GM12878 (cell line): Measurements from ENCODE around the gene HOXA2. TPM values are rescaled to one million over a fixed set of nuclear protein-coding genes. Genes with fewer than 3 reads are reported as not detected.

Source experiments
- ATAC-seq: fragments of 200-7000 bp; cut with Tn5 transposase; 3 replicates; pipeline ENCODE4 v1.9.1; 2020; ENCODE audit warnings: mild to moderate bottlenecking, moderate library complexity
- BruUV-seq: library from RNA; stranded (reverse); fragments of 400-500 nt; replicated peaks from 2 replicates; lab custom pipeline; 2021; lab: Mats Ljungman, UMichigan
- CTCF ChIA-PET: fragments of 300-600 bp; sonication (Branson Sonifier 250); formaldehyde crosslinking; extraction: SDS; loops from one replicate; lab custom pipeline; 2021; ENCODE audit warnings: inconsistent platforms; lab: Yijun Ruan, JAX
- POLR2A ChIA-PET: fragments of 350-600 bp; formaldehyde crosslinking; extraction: SDS; loops from one replicate; lab custom pipeline; 2021; ENCODE audit warnings: inconsistent platforms; lab: Charles Lee
- RAD21 ChIA-PET: fragments of 300-600 bp; sonication (Branson Sonifier 250); formaldehyde crosslinking; loops from one replicate; lab custom pipeline; 2023; ENCODE audit warnings: antibody characterized with exemption; ENCODE audit not compliant: unreplicated experiment; lab: Charles Lee
- SMC1A ChIA-PET: fragments of 300-600 bp; sonication (Branson Sonifier 250); formaldehyde crosslinking; loops from one replicate; lab custom pipeline; 2023; ENCODE audit not compliant: unreplicated experiment, uncharacterized antibody; lab: Charles Lee
- DNase-seq: peaks from one replicate; pipeline ENCODE4 v3.0.0-alpha.2; 2011; ENCODE audit warnings: low read depth, low spot score
- FAIRE-seq: peaks from 3 replicates; lab custom pipeline; 2011; peaks lifted over from hg19 to GRCh38; lab: Jason Lieb, UNC
- H2AFZ ChIP-seq: 2 replicates; pipeline ENCODE4 v1.6.0; 2011; ENCODE audit warnings: low read depth, low read length, control low read depth; ENCODE audit not compliant: control insufficient read depth
- H3K27ac ChIP-seq: 2 replicates; pipeline ENCODE4 v1.5.1; 2011; ENCODE audit warnings: control low read depth; ENCODE audit not compliant: control insufficient read depth, insufficient read depth
- H3K27me3 ChIP-seq, 2 experiments: replicated peaks in 1 of 2; 2 replicates each; pipeline versions ENCODE4 v1.6.0 to v1.6.1; 2011; ENCODE audit warnings: low read length in 1 of 2; ENCODE audit not compliant: control insufficient read depth in 2 of 2, insufficient read depth in 2 of 2
- H3K36me3 ChIP-seq, 2 experiments: 2 replicates each; pipeline ENCODE4 v1.5.1; 2011; ENCODE audit warnings: low read length in 1 of 2; ENCODE audit not compliant: control insufficient read depth in 2 of 2, insufficient read depth in 2 of 2
- H3K4me1 ChIP-seq: 2 replicates; pipeline ENCODE4 v1.6.1; 2011; ENCODE audit warnings: mild to moderate bottlenecking, low read length, moderate library complexity, mixed read lengths; ENCODE audit not compliant: control insufficient read depth, insufficient read depth
- H3K4me2 ChIP-seq: 2 replicates; pipeline ENCODE4 v1.6.0; 2011; ENCODE audit warnings: control low read depth; ENCODE audit not compliant: control insufficient read depth, insufficient read depth
- H3K4me3 ChIP-seq: fragments of 200-600 bp; sonication (generic); 2 replicates; pipeline ENCODE4 v1.5.1; 2016
- H3K79me2 ChIP-seq: 2 replicates; pipeline ENCODE4 v1.6.0; 2011; ENCODE audit warnings: low read length; ENCODE audit not compliant: control insufficient read depth, insufficient read depth
- H3K9ac ChIP-seq: 2 replicates; pipeline ENCODE4 v1.8.0; 2011; ENCODE audit warnings: low read length, control low read depth, mixed read lengths; ENCODE audit not compliant: control insufficient read depth, insufficient read depth
- H3K9me3 ChIP-seq: replicated peaks from 3 replicates; pipeline ENCODE4 v1.5.1; 2011; ENCODE audit warnings: mild to moderate bottlenecking, low read length; ENCODE audit not compliant: control insufficient read depth, insufficient read depth
- H4K20me1 ChIP-seq: 2 replicates; pipeline ENCODE4 v1.6.0; 2011; ENCODE audit not compliant: control insufficient read depth, insufficient read depth
- CBX3 ChIP-seq: fragments of 200-600 bp; sonication (generic); IDR thresholded peaks from 2 replicates; pipeline ENCODE4 v1.6.1; 2016; ENCODE audit warnings: low read depth, borderline replicate concordance
- NR2C2 ChIP-seq: IDR thresholded peaks from 2 replicates; pipeline ENCODE4 v1.6.1; 2011; ENCODE audit warnings: borderline replicate concordance, low read depth; ENCODE audit not compliant: control insufficient read depth, insufficient read length
- PAX5 ChIP-seq: IDR thresholded peaks from 2 replicates; pipeline ENCODE4 v1.6.1; 2011; ENCODE audit warnings: low read depth, low read length, borderline replicate concordance
- RFX5 ChIP-seq: IDR thresholded peaks from 2 replicates; pipeline ENCODE4 v1.6.1; 2011; ENCODE audit warnings: low read depth, low read length, improper control_type of control experiment
- SIN3A ChIP-seq: IDR thresholded peaks from 2 replicates; pipeline ENCODE4 v1.6.1; 2012; ENCODE audit warnings: low read depth, low read length, improper control_type of control experiment
- SMAD1 ChIP-seq: fragments of 450-650 bp; IDR thresholded peaks from 2 replicates; pipeline ENCODE4 v1.6.1; 2018; ENCODE audit warnings: mild to moderate bottlenecking, low read depth; ENCODE audit not compliant: partially characterized antibody
- WGBS: methylation state at CpG from one replicate; pipeline ENCODE4 v1.1.6; 2016; ENCODE audit warnings: low lambda C conversion rate; ENCODE audit not compliant: insufficient replicate concordance, insufficient coverage; ENCODE audit errors: missing lambda C conversion rate; 5-methylcytosine and 5-hydroxymethylcytosine counted together
- in situ Hi-C: fragments of 300-500 bp; cut with MboI; formaldehyde crosslinking; loops from 9 replicates; pipeline ENCODE4 v1.14.3; 2018; ENCODE audit warnings: mixed read lengths
- intact Hi-C: fragments of 100-400 bp; cut with micrococcal nuclease; formaldehyde crosslinking; loops from one replicate; pipeline ENCODE4 v1.14.2; 2022; ENCODE audit not compliant: unreplicated experiment
- polyA plus RNA-seq, 11 experiments: library from polyadenylated mRNA; depleted of rRNA in 4 of 11; unstranded in 6 of 11; stranded (reverse) in 5 of 11; fragments of >200 nt; fragmentation: Nextera tagmentation in 4 of 11; fragmentation: Illumina TruSeq in 1 of 11; extraction: Ambion mirVana in 4 of 11; extraction: Trizol in 1 of 11; gene quantifications; 1 replicate in 1 of 11; 2 replicates in 10 of 11; pipeline versions ENCODE4 v1.2.1 to v1.2.3, GENCODE V29; 2011 to 2016; ENCODE audit warnings: inconsistent platforms in 2 of 11, missing spikeins in 2 of 11, low read depth in 1 of 11
- total RNA-seq, 4 experiments: library from RNA; depleted of rRNA in 3 of 4; stranded (reverse); fragments of >200 nt in 3 of 4; fragmentation: Illumina TruSeq in 1 of 4; extraction: Trizol in 1 of 4; gene quantifications; 2 replicates each; pipeline versions ENCODE4 v1.2.1 to v1.2.3, GENCODE V29; 2013 to 2021
- TF ChIP-seq, protein P1 (sequence below): IDR thresholded peaks from 2 replicates; pipeline ENCODE4 v1.6.1; 2011; ENCODE audit warnings: borderline replicate concordance, low read depth, mild to moderate bottlenecking, moderate library complexity, mixed read lengths, low read length; ENCODE audit not compliant: insufficient read depth; ENCODE audit errors: extremely low read length
- TF ChIP-seq, protein P2 (sequence below): fragments of 450-650 bp; IDR thresholded peaks from 2 replicates; pipeline ENCODE4 v1.6.1; 2016; ENCODE audit warnings: mild to moderate bottlenecking

Gene HOXA2
- total and polyA plus RNA-seq, 10 of the 15 experiments (the other 5 are each of a cell fraction or from before 2014, with no cell fraction given): not detected

DNA sequence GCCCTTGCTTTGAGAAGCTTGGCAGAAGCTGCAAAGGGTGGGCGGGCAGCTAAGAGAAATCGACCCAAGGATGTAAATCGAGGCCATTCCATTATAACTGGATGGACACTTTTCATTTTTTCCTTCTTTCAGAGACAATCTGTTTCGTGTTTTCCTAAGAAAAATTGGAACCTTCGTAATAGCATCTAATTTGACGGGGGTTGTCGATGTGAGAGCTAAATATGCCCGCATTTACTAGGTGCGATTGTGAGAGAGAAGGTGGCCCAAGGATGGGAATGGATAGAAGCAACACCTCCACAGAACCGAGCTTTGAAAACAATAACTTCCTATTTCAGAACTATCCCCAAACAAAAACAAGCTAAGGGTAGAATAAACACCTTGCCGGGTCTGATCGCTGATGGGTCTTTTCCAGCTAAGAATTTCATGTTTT lies 28.9 kb upstream of the HOXA2 start:
- H2AFZ ChIP-seq: peak overlapping the region; percentile 75
- in situ Hi-C loops: no loop called here
- no peaks in the 10 kb centered on the region for H3K36me3 ChIP-seq
- no peak overlapping the region for H3K27ac ChIP-seq
- POLR2A ChIA-PET: no interaction called here
- no peak for FAIRE-seq
- 0 out of 2 replicates have a peak overlapping the region, but pooled peaks have one; percentile 22 for H3K4me2 ChIP-seq
- BruUV-seq: no TSS peak
- H4K20me1 ChIP-seq: no peaks in the 10 kb centered on the region
- RAD21 ChIA-PET: interaction anchor here (0.7 kb wide), 1 partner anchor 19 kb away, joined by 3 read pairs; no protein-coding TSS in a partner anchor
- DNase-seq: no peak
- H3K4me3 ChIP-seq: no peak overlapping the region
- SMC1A ChIA-PET: interaction anchor here (1.1 to 1.2 kb wide), 2 partner anchors 10 to 48 kb away, joined by 3 read pairs; no protein-coding TSS in a partner anchor
- TF ChIP-seq SIN3A (no peak), SMAD1 (no peak)
- CTCF ChIA-PET: interaction anchor here (1.1 kb wide), 1 partner anchor 450 kb away, joined by 3 read pairs; no protein-coding TSS in a partner anchor
- H3K27me3 ChIP-seq: peaks cover 2 to 4% of the 10 kb centered on the region in 2 experiments; a peak in 2 of 4 replicates
- intact Hi-C loops: no loop called here
- H3K9ac ChIP-seq: no peak overlapping the region
- 70% methylated on average over 12 of the region's 12 CpGs for WGBS
- H3K9me3 ChIP-seq: no peaks in the 10 kb centered on the region; the same call in 2 of the 3 replicates
- H3K4me1 ChIP-seq: no peaks in the 10 kb centered on the region; the same call in 1 of the 2 replicates
- ATAC-seq: no peak
- no peaks in the 10 kb centered on the region for H3K79me2 ChIP-seq

DNA sequence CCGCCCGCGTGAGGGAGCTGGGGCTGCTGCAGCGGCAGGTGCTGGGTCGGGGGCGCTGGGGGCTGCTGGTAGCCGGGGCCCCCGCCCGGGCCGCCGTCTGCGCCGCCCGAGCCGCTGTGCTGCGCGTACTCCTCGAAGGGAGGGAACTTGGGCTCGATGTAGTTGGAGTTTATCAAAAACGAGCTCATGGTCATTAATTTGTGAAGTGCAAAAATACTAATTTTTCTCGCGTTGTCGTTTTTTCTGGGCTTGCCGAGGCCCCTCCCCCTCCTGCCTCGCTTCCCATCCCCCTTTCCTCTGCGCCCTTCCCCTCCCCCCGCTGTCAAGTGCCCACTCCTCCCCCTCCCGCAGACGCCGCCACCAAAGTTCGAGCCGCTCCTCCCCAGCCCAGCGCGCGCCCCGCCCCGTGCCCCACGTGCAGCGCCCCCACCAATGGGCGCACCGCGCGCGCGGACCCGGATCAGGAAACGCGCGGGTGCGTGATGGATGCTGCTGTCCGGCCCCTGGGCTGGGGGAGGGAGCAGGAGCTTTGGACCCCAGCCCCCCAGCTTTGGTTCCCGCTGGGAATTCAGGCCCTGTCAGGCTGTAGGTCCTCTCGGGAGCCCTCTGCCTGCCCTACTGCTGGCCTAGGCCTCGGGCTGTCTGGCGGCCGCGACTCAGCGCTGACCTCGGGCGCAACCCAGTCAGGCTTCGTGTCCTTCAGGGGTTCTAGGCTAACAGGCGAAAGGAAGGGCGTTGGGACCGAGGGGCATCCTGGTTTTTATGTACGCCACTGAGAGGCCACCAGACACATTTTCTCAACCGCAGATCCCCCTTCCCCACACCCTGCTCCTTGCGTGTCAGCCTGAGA lies 28.3 kb upstream of the HOXA2 start, which contains the start of gene HOXA4:
Gene HOXA4 (minus strand): TSS at position 218 of the 850 bp plus-strand sequence. CDS start 24 bp downstream, at position 194.
- Histone ChIP-seq H2AFZ (peak within 1 kb of the TSS; percentile 75), H3K4me2 (peak within 1 kb of the TSS; percentile 22; the same call in 1 of the 2 replicates)
- no TSS peak for BruUV-seq
- TF ChIP-seq RFX5 (no peak), CBX3 (no peak), NR2C2 (no peak), PAX5 (no peak)
- TF ChIP-seq, protein P1, sequence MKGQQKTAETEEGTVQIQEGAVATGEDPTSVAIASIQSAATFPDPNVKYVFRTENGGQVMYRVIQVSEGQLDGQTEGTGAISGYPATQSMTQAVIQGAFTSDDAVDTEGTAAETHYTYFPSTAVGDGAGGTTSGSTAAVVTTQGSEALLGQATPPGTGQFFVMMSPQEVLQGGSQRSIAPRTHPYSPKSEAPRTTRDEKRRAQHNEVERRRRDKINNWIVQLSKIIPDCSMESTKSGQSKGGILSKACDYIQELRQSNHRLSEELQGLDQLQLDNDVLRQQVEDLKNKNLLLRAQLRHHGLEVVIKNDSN: peak; percentile 96
- TF ChIP-seq, protein P2, sequence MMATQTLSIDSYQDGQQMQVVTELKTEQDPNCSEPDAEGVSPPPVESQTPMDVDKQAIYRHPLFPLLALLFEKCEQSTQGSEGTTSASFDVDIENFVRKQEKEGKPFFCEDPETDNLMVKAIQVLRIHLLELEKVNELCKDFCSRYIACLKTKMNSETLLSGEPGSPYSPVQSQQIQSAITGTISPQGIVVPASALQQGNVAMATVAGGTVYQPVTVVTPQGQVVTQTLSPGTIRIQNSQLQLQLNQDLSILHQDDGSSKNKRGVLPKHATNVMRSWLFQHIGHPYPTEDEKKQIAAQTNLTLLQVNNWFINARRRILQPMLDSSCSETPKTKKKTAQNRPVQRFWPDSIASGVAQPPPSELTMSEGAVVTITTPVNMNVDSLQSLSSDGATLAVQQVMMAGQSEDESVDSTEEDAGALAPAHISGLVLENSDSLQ: no peak

More for the DNA sequence above, 28.3 kb upstream of the HOXA2 start, which contains the start of gene HOXA4:
- 25% methylated on average over 49 of the region's 67 CpGs for WGBS
- Histone ChIP-seq H3K9me3 (no peaks in the 10 kb centered on the region; the same call in 2 of the 3 replicates), H3K36me3 (no peaks in the 10 kb centered on the region), H3K9ac (no peak within 1 kb of the TSS), H3K79me2 (no peaks in the 10 kb centered on the region), H3K27ac (no peak within 1 kb of the TSS), H4K20me1 (no peaks in the 10 kb centered on the region), H3K4me3 (no peak within 1 kb of the TSS; the same call in 1 of the 2 replicates), H3K4me1 (no peaks in the 10 kb centered on the region; the same call in 1 of the 2 replicates), H3K27me3 (peaks cover under 1 to 2% of the 10 kb centered on the region in 2 experiments; a peak in 2 of 4 replicates)
- SMC1A ChIA-PET: interaction anchor here (1.1 to 1.2 kb wide), 2 partner anchors 9 to 47 kb away, joined by 3 read pairs; no protein-coding TSS in a partner anchor
- CTCF ChIA-PET: interaction anchor here (1.1 kb wide), 1 partner anchor 449 kb away, joined by 3 read pairs; no protein-coding TSS in a partner anchor
- no peak for FAIRE-seq
- in situ Hi-C loops (no loop called here), intact Hi-C loops (no loop called here)
- DNase-seq: no peak
- RAD21 ChIA-PET: interaction anchor here (0.6 to 0.7 kb wide), 2 partner anchors 20 to 33 kb away, joined by 3 read pairs; no protein-coding TSS in a partner anchor
- POLR2A ChIA-PET: no interaction called here
- no peak for ATAC-seq
